GM12878 (cell line): Measurements from ENCODE around the gene CTXN1.

Experiments used
- EZH2 ChIP-seq: IDR thresholded peaks from 2 replicates; pipeline ENCODE4 v1.6.1; 2012; ENCODE audit warnings: low read depth, mild to moderate bottlenecking, control low read depth, inconsistent platforms, low read length, borderline replicate concordance; ENCODE audit not compliant: control insufficient read depth
- IKZF1 ChIP-seq: fragments of 450-650 bp; conservative IDR thresholded peaks from 2 replicates; pipeline ENCODE4 v1.6.1; 2017; ENCODE audit warnings: antibody characterized with exemption, mild to moderate bottlenecking
- NFIC ChIP-seq: IDR thresholded peaks from 2 replicates; pipeline ENCODE4 v1.6.1; 2012; ENCODE audit warnings: low read depth, mild to moderate bottlenecking, inconsistent platforms, low read length, moderate library complexity
- NFYA ChIP-seq: IDR thresholded peaks from 2 replicates; pipeline ENCODE4 v1.6.1; 2011; ENCODE audit warnings: low read depth, mild to moderate bottlenecking, low read length, improper control_type of control experiment, borderline replicate concordance
- ZNF207 ChIP-seq: fragments of 450-650 bp; IDR thresholded peaks from 2 replicates; pipeline ENCODE4 v1.6.1; 2014; ENCODE audit warnings: antibody characterized with exemption, mild to moderate bottlenecking, borderline replicate concordance
- ZNF384 ChIP-seq: IDR thresholded peaks from 2 replicates; pipeline ENCODE4 v1.6.1; 2012; ENCODE audit warnings: low read depth, mild to moderate bottlenecking, low read length, improper control_type of control experiment, borderline replicate concordance
- TF ChIP-seq, protein P1 (sequence below): fragments of 450-650 bp; formaldehyde crosslinking; IDR thresholded peaks from 2 replicates; pipeline ENCODE4 v1.4.0; 2022; ENCODE audit warnings: mild to moderate bottlenecking, moderate library complexity
- TF ChIP-seq, protein P2 (sequence below), 3 experiments: IDR thresholded peaks in 2 of 3; conservative IDR thresholded peaks in 1 of 3; 2 replicates each; pipeline ENCODE4 v1.5.1; 2011; ENCODE audit warnings: low read depth in 3 of 3, low read length in 3 of 3, mild to moderate bottlenecking in 3 of 3, control low read depth in 2 of 3, moderate library complexity in 2 of 3, inconsistent platforms in 1 of 3, mixed read lengths in 1 of 3; ENCODE audit not compliant: control insufficient read depth in 2 of 3, insufficient read depth in 1 of 3; ENCODE audit errors: extremely low read depth in 1 of 3
- TF ChIP-seq, protein P3 (sequence below): IDR thresholded peaks from 2 replicates; pipeline ENCODE4 v1.6.1; 2011; ENCODE audit warnings: low read depth, low read length, improper control_type of control experiment, borderline replicate concordance
- TF ChIP-seq, protein P4 (sequence below): IDR thresholded peaks from 2 replicates; pipeline ENCODE4 v1.6.1; 2012; ENCODE audit warnings: low read depth, low read length, improper control_type of control experiment

DNA sequence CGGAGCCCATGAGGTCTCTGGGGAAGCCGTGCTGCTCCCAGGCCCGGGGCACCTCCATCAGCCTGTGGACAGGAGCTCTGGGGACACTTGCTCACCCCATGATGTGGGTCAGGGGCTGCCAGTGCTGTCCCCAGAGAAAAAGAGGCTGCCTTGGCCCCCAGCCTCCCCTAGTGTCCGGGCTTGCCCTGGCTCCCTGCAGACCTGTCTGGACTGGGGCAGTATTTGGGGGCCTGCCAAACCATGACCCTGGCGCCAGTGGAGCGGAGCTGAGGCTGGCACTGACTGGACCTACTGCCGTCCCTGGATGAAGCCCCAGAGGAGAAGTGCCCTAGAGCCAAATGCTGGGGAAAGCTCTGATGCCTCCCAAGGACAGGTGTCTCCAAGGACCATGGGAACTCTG, 49.1 kb upstream of the CTXN1 start:
- TF ChIP-seq EZH2 = no peak
- TF ChIP-seq, protein P1, sequence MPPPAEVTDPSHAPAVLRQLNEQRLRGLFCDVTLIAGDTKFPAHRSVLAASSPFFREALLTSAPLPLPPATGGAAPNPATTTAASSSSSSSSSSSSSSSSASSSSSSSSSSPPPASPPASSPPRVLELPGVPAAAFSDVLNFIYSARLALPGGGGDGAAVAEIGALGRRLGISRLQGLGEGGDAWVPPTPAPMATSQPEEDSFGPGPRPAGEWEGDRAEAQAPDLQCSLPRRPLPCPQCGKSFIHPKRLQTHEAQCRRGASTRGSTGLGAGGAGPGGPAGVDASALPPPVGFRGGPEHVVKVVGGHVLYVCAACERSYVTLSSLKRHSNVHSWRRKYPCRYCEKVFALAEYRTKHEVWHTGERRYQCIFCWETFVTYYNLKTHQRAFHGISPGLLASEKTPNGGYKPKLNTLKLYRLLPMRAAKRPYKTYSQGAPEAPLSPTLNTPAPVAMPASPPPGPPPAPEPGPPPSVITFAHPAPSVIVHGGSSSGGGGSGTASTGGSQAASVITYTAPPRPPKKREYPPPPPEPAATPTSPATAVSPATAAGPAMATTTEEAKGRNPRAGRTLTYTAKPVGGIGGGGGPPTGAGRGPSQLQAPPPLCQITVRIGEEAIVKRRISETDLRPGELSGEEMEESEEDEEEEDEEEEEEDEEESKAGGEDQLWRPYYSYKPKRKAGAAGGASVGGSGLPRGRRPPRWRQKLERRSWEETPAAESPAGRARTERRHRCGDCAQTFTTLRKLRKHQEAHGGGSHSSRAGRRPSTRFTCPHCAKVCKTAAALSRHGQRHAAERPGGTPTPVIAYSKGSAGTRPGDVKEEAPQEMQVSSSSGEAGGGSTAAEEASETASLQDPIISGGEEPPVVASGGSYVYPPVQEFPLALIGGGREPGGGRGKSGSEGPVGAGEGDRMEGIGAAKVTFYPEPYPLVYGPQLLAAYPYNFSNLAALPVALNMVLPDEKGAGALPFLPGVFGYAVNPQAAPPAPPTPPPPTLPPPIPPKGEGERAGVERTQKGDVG (CRISPR knock-in tag) = no peak
- no peak for TF ChIP-seq ZNF207
- no peak for TF ChIP-seq NFIC
- no peak for TF ChIP-seq IKZF1
- TF ChIP-seq, protein P2, sequence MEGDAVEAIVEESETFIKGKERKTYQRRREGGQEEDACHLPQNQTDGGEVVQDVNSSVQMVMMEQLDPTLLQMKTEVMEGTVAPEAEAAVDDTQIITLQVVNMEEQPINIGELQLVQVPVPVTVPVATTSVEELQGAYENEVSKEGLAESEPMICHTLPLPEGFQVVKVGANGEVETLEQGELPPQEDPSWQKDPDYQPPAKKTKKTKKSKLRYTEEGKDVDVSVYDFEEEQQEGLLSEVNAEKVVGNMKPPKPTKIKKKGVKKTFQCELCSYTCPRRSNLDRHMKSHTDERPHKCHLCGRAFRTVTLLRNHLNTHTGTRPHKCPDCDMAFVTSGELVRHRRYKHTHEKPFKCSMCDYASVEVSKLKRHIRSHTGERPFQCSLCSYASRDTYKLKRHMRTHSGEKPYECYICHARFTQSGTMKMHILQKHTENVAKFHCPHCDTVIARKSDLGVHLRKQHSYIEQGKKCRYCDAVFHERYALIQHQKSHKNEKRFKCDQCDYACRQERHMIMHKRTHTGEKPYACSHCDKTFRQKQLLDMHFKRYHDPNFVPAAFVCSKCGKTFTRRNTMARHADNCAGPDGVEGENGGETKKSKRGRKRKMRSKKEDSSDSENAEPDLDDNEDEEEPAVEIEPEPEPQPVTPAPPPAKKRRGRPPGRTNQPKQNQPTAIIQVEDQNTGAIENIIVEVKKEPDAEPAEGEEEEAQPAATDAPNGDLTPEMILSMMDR (IDR thresholded peaks at IDR 0.05 in 2 of 3, conservative IDR thresholded peaks at IDR 0.05 in 1 of 3; ENCODE audit: control insufficient read depth in 2 of 3, extremely low read depth in 1 of 3, insufficient read depth in 1 of 3, low read depth in 3 of 3, low read length in 3 of 3) = no peak
- TF ChIP-seq, protein P3, sequence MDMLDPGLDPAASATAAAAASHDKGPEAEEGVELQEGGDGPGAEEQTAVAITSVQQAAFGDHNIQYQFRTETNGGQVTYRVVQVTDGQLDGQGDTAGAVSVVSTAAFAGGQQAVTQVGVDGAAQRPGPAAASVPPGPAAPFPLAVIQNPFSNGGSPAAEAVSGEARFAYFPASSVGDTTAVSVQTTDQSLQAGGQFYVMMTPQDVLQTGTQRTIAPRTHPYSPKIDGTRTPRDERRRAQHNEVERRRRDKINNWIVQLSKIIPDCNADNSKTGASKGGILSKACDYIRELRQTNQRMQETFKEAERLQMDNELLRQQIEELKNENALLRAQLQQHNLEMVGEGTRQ = no peak
- TF ChIP-seq, protein P4, sequence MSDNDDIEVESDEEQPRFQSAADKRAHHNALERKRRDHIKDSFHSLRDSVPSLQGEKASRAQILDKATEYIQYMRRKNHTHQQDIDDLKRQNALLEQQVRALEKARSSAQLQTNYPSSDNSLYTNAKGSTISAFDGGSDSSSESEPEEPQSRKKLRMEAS = no peak
- no peak for TF ChIP-seq NFYA
- TF ChIP-seq ZNF384 = no peak
